HG02763 (cell line): Measurements from ENCODE around the gene AAMDC.
"Not testable (repeated sequence)": the region's sequence is repeated elsewhere in the genome, so short reads cannot be mapped to it uniquely, and the experiment has no call there.

Source experiments
- ATAC-seq: cut with Tn5 transposase; IDR thresholded peaks from one replicate; pipeline ENCODE4 v1.9.1; 2021; ENCODE audit warnings: mild to moderate bottlenecking, moderate library complexity; ENCODE audit not compliant: unreplicated experiment

AAMDC gene

DNA sequence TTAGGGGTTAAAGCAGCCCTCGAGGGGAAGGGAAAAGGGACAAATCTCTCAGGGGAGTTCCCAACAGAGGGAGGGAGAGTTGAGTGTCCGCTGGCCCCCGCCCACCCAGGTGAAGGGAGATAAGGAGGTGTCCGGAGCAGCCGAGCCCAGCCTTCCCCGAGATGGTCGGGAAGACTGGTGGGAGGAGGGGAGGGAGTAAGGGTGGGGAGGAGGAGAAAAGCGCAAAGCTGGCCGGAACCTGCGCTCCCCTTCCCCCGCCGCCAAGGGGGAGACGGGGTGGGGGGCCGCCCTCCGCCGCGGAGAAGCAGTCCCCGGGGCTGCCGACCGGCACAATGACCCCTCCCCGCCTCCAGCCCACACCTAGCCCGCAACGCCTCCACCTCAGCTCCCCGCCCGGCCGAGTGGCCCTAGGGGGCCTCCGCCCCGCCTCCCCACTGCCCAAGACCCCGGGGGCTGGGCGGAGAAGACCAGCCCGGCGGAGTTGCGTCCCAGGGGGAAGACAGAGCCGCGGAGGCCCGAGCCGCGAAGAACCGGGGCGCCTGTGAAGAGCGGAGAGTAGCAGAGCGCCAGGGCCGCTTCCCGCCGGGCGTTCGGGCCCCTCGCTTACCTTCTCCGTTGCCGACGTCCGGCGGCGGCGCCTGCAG is 901 bp upstream of the AAMDC start:
- ATAC-seq: peak; percentile 11

DNA sequence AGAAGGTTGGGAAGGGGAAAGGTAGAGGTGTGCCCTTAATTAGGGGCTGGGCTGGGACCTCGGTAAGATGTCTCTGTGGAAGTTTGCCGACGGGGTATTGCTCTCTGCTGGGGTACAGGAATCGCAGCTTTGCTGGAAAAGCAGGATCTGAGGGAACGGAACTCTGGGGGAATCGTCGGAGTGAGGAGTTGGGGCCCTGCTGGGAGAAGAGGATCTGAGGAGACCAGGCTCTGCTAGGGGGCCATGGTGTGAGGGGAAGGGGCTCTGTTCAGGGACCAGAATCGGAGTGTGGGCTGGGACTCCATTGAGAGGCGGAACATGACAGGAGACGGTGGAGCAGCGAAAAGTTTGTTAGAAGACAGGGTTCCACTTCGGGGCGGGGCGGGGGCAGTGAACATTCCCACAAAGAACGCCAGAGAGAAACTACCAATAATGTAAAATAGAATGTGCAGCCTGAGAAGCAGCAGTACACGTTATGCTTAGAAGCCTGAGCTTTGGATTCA is 456 bp downstream of the AAMDC start:
- ATAC-seq: no peak

DNA sequence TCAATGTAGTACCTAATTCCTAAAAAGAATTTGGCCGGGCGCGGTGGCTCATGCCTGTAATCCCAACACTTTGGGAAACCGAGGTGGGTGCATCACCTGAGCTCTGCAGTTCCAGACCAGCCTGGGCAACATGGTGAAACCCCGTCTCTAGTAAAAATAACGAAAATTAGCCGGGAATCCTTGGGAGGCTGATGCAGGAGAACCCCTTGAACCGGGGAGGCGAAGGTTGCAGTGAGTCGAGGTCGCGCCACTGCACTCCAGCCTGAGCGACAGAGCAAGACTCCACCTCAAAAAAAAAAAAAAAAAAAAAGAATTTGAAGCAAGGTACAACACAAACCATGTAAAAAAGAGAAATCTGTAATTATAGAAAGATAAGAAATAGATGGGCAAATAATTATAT is 1.2 kb downstream of the AAMDC start:
- ATAC-seq: not testable (repeated sequence)

DNA sequence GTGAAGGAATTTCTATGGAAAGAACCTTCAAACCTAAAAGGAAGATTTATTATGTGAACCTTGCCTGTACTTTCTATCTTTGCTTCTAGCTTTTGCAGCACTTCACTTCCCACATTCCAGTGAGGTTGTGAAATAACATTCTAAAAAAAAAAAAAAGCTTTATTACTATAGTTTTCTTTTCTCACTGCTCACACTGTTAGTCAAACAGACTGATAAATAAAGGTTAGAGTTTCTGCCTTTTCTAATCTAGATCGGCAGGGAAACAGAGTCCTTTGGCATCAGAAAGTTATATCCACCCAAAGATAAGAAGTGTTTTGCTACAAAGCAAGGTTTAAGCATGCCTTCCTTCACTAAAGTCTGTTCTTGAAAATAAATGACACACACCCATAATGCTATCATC is 2.8 kb downstream of the AAMDC start:
- no peak for ATAC-seq

DNA sequence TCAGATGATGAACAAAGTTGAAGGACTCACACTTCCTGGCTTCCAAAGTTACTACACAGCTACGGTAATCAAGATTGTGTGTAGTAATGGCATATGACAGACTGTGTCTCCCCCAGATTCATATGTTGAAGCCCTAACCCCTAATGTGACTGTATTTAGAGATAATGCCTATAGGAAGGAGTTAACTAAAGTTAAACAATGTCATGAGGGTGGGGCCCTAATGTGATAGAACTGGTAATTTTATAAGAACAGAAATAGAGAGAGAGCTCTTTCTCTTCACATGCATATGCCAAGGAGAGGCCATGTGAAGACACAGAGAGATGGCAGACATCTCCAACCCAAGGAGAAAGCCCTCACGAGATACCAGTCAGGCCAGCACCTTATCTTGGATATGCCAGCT is 8.0 kb downstream of the AAMDC start:
- ATAC-seq: no peak

DNA sequence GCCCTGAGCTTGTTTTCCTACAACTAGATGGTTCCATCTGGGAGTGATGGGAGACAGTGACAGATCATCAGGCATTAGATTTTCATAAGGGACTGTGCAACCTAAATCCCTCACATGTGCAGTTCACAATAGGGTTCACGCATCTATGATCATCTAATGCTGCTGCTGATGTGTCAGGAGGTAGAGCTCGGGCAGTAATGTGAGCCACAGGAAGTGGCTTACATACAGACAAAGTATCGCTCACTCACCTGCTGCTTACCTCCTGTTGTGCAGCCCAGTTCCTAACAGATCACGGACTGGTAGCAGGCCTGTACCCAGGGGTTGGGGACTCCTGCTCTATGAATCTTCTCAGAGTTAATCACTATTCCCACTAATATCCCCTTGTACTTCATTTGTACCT is 12.4 kb downstream of the AAMDC start:
- ATAC-seq: no peak

DNA sequence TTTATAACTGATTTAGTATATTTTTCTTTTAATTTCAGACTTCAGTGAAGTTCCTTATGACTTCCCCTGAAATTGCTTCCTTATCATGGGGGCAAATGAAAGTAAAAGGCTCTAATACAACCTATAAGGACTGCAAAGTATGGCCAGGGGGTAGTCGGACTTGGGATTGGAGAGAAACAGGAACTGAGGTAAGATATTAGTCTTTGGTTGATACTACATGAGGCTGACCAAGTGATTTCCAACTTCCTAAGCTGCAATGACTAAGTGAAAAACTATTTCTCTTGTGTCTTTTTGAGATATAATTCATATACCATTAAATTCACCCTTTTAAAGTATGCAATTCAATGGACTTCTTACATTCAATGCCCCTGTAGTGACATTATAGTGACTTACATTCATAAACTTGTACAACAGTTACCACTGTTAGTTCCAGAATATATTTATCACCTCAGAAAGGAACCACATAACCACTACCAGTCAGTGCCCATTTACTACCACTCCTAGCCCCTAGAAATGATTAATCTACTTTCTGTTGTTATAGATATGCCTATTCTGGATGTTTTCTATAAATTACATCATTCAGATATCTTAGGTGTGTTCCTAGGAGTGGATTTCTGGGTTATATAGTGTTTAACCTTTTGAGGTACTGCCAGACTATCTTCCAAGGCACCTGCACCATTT is 21.6 kb downstream of the AAMDC start:
- ATAC-seq: no peak

DNA sequence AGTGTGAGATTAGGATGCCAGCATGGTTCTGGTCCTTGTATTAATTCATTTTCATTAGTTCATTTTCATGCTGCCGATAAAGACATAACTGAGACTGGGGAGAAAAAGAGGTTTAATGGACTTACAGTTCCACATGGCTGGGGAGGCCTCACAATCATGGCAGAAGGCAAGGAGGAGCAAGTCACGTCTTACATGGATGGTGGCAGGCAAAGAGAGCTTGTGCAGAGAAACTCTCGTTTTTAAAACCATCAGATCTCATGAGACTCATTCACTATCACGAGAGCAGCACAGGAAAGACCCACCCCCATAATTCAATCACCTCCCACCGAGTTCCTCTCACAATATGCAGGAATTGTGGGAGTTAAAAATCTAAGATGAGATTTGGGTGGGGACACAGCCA is 22.8 kb downstream of the AAMDC start:
- ATAC-seq: not testable (repeated sequence)

DNA sequence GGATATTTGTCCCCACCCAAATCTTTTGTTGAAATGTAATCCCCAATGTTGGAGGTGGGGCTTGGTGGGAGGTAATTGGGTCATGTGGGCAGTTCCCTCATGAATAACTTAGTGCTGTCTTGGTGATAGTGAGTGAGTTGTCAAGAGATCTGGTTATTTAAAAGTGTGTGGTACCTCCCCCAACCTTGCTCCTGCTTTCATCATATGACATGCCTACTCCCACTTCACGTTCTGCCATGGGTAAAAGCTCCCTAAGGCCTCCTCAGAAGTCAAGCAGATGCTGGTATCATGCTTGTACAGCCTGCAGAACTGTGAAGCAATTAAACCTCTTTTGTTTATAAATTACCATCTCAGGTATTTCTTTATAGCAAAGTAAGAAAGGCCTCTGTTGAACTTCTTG is 30.6 kb downstream of the AAMDC start:
- no peak for ATAC-seq

DNA sequence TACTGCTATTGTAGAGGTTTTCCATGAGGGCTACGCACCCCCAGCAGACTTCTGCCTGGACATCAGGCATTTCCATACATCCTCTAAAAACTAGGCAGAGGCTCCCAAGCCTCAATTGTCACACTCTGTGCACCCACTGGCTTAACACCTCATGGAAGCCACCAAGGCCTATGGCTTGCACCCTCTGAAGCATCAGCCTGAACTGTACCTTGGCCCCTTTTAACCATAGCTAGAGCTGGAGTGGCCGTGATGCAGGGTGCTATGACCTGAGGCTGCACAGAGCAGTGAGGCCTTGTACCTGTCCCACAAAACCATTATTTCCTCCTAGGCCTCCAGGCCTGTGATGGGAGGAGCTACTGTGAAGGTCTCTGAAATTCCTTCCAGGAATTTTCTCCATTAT is 33.9 kb downstream of the AAMDC start:
- no peak for ATAC-seq

DNA sequence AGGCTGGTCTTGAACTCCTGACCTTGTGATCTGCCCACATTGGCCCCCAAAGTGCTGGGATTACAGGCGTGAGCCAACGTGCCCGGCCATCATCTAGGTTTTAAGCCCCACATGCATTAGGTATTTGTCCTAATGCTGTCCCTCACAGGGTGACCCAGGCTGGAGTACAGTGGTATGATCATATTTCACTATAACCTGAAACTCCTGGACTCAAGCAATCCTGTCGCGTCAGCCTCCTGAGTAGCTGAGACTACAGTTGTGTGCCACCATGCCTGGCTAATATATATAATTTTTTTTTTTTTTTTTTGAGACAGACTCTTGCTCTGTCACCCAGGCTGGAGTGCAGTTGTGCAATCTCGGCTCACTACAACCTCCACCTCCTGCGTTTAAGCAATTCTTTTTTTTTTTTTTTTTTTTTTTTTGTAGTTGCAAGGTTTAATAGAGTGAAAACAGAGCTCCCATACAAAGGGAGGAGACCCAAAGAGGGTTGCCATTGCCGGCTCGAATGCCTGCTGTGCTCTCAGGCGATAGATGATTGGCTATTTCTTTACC is 37.0 kb downstream of the AAMDC start:
- not testable (repeated sequence) for ATAC-seq

DNA sequence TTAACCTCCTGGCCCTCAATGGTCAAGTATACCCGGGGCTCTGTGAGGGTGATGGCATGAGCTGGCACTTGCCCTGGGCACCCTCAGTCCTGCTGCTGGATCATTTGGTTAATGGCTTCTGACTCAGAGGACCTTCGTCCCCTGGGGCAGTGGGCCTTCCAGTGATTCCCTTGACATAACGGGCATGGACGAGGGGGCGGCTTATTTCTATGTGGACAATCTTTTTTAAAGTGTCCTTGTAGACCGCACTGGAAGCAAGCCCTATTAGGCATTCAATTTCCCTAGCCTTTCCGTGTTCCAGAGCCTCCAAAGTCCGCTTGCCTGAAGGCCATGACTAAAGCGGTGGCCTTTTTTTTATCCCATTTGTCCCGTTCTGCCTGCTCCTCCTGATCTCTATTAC is 40.5 kb downstream of the AAMDC start:
- ATAC-seq: not testable (repeated sequence)

DNA sequence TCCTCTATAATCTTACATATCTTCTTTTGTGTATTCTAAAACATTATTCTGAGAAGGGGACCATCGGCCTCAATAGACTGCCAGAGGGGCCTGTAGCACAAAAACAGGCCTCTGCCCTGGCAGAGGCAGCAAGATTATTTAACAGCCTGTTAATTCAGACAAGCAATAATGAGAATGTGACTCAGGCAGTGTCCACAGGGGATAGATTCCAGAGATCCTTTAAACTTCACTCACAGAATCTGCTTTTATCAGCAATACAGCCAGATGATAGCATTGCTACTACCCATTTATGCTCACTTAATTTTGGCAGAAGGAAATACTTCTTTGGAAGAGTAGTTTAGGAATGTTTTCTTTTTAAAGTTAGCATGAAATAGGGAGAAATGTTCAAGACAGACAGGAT is 44.9 kb downstream of the AAMDC start:
- ATAC-seq: no peak

DNA sequence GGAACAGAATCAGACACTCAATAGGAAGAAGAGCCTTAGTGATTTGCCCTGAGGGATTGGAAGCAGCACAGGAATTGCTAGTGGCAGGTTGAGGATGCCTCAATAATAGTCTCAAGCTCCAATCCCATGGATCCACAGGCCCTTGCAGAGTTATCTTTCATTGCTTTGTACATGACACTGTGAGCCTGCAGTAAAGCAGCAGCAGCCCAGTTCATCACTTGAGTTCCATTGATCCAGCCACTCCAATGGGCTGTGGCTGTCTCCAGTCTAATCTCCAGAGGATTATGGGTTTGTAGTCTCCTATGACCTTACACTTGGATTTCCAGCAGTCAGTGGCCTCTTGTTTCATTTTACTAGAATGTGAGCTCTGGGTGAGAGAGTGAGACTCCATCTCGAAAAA is 45.4 kb downstream of the AAMDC start:
- no peak for ATAC-seq

DNA sequence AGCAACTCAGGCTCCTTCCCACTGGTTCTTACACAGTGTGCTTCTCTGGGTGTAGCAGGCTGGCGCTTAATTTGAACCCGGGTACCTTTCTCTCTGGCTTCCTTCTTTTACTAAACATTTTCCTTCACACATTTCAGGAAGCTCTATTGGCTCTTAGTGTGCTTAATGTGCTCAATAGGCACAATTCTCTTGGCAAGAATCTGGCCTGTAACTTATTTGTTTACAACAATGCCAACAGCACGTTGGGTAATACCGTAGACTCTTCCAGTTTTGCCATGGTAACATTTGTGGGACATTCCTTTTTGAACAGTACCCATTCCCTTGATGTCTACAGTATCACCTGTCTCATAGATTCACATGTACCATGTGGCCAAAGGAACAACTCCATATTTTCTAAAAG is 47.8 kb downstream of the AAMDC start:
- no peak for ATAC-seq

DNA sequence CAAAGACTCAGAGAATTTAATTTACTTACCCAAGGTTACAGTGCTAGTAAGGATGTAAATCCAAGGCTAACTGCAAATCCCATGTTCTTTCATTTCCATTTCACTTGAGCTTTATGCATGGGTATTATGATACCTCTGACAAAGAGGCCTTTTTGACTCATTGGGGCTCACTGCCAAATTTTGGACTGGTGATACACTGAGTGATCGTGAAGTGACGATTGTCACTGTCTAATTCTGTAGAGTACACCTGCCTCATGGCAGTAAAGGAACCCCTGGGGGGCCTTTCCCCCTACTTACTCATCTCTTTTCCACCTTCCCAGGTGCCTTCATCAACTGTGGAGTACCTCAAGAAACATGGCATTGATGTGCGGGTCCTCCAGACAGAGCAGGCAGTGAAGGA is 50.9 kb downstream of the AAMDC start:
- no peak for ATAC-seq

DNA sequence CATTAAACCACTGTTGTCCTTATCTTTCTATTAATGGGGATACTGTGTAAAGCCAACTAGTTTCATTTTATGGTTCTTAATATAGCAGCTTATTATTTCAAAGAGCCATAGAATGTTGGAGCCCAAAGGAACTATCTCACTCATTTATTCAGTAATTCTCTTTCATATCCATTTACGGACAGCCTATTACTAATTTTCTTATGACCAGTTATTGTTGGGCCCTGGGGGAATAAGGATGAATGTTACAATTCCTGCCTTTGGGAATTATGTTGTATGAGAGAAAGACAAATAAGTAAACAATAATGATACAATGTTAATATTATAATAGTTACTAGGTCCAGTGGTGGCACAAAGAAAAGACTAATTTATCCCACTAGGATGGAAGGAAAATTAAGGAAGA is 52.4 kb downstream of the AAMDC start:
- no peak for ATAC-seq

DNA sequence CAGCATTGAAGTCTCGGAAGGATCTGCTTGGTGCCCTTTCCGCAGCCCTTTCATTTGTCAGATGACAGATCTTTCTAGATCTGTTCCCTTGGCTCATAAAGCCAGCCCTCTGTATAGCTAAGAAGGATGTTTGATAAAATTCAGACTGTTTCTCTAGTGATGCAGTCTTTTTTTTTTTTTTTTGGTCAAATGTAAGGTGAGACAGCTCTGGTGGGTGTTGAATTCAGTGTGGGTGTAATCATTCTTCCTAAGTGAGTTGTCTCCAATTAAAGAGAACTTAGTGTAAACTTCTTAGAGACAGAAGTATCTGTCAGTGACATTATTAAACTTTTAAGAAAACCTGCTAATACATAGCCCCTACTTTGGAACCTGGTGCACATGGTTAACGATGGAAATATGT is 53.3 kb downstream of the AAMDC start:
- ATAC-seq: no peak

DNA sequence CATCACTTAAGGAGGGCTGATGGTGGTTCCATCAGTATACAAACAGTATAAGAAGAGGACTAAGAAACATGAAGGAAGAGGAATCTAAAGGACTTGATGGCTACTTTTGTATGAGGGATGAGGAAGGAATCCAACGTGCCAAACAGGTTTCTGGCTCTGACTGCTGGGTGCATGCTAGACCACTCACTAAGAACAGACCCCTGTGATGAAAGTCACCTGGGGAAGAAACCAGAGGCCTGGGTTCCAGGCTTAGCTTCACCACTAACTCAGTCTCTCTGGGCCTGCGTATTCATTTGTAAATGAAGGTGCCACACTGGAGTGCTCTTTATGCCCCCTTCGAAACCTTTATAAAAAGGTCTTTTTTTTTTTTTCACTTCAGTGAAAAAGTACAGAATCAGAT is 55.1 kb downstream of the AAMDC start:
- no peak for ATAC-seq

DNA sequence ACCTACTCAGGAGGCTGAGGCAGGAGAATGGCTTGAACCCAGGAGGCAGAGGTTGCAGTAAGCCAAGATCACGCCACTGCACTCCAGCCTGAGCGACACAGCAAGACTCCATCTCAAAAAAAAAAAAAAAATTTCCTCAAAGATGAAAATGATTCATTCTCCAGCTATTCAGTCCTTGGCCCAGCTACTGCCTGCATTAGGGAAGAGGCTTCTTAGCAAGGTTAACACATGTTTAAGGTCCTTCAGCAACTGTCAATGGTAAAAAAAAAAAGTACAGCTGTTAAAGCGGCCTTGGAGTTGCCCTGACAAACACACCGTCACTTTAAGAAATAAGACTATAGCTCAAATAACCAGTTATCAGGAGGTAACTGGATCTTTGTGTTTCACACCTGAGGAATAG is 57.3 kb downstream of the AAMDC start:
- ATAC-seq: not testable (repeated sequence)

DNA sequence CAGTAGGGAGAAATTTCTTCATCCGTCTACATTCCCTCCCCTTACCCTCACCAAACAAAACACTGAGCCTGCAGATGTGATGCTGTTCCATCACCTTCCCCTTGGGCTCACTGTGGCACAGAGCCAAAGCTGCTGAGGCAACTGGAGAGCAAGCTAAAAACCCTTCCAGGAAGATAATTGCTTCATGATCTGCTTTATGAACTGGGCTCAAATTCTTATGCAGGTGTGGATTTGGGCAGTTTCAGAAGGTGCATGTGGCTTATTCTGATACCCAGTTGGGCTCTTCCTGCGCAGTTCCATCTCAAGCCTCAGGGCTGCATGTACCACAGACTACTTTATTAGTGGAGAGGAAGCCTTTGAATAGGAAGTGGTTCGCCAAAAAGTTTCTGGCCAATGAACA is 58.3 kb downstream of the AAMDC start:
- no peak for ATAC-seq

DNA sequence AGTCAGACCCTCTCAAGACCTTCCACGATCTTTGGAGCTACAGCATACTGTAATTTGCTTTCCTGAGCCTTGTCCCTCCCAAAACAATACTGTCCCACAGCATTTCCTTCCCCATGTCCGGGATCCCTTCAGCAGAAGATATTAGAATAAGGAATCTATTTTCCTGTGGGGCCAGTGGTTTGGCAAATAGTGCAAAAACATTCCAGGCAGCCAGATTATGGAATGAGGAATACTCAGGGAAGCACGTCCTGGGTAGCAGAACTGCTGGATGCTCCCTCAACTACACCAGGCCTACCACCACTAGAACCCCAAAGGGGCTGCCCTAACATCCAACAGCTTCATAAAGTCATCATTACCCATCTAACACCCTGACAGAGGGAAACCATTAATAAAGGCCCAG is 61.5 kb downstream of the AAMDC start:
- no peak for ATAC-seq
